UCSD-AML1 (cell line): Measurements from ENCODE around the gene DOLPP1.

Source experiments
- DNase-seq: peaks from one replicate; lab custom pipeline; 2025; ENCODE audit not compliant: unreplicated experiment; lab: John Stamatoyannopoulos, UW

The DOLPP1 gene

DNA sequence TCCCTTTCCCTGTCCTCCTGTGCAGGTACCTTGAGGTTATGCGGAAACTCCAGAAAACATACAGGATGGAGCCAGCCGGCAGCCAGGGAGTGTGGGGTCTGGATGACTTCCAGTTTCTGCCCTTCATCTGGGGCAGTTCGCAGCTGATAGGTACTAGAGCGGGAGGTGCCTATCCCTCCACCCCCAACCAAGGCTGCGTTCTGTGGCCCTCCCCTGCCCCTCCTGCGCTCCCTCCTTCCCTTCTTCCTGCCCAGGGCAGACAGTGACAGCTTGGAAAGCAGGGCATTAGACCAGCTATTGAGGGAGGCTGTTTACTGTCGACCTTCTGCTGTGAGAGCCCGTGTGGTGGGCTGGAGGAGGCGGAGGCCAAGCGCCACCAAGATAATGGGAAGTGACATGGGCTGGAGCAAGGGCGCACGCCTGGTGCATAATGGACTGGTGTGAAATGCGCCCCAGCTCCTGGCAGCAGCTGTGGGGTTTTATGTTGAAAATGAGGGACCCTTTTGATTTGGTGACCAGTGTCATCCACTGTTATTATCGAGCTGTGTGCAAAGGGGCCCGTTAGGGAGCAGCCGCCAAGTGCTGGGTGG is 55.6 kb downstream of the DOLPP1 start:
- no peak for DNase-seq

DNA sequence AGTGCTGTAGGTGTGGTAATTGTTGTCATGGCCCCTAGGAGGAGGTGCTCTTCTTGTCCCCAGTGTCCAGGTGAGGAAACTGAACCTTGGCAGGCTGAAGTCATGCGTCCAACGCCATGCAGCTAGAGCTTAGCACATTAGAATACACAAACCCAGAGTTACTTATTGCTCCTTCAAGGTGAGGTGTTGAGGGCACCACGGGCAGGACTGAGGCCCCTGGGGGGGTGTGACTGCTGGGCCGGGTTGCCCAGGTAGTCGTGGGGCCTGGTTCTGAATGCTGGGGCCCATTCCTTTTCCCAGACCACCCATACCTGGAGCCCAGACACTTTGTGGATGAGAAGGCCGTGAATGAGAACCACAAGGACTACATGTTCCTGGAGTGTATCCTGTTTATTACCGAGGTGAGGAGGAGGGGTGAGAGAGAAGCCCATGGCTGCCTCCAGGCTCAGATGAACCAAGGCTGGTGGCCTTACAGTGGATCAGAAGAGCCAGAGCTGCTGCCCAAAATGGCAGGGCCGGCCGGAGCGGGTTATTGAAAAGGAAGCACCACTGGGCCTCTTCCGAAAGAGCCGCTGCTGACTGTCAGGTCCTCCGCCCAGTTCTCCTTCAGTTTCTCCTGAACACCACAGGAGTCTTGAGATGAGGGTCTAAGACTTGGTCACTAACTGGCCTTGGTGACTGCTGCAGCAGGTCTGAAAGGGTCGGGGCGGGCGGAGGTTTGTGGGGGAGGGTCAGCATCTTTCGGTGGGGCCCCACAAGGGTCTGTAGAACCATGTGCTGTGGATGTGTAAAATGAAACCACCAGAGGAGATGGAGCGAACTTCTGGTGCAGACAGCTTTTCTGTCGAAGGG is 56.6 kb downstream of the DOLPP1 start:
- no peak for DNase-seq

DNA sequence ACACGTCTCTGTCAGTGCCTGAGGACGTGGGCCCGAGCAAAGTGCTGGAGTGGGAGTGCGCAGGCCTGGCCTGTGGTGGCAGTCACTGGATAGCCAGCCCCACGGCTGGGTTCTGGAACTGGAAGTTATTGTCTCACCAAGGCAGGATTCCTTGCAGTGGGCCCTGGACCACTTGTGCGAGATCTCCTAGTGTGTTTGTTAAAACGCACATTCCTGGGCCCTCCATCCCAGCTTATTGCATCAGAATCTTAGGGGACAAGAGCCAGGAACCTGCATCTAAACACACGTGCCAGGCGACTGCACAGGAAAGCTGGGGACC is 57.2 kb downstream of the DOLPP1 start:
- no peak for DNase-seq

DNA sequence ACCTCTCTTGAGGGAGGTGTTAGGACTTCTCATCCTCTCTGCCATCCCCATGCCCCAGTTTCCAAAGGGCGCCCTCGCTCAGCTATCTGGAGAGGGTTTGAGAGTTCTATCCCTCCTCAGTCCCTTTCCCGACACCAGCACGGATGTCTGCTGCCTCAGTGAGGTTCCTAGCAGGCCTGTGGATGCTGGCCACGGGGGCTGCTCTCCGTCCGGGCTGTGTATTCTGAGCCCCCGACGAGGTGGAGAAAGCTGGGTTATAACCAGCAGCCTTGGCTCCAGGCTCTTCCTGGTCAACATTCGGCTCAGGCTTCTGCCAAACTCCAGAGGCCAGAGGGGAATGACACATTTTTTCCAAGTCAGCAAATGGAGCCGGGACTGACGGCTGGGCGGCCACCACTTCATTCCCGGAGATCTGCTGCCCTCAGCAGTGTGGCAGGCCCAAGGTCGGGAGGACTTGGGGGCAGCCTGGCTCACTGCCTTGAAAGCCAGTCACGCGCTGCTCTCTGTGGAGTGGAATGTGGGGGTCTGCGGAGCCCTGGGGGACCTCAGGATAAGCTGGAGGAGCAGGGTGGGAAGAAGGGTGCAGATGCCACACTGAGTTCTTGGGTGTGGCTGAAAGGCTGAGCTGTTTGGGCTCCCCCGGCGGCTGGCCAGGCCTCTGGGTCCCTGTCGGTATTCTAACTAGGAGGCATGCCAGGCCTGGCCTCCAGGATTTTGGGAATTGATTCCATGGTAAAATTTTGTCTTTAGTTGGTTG is 57.7 kb downstream of the DOLPP1 start:
- DNase-seq, result no peak

DNA sequence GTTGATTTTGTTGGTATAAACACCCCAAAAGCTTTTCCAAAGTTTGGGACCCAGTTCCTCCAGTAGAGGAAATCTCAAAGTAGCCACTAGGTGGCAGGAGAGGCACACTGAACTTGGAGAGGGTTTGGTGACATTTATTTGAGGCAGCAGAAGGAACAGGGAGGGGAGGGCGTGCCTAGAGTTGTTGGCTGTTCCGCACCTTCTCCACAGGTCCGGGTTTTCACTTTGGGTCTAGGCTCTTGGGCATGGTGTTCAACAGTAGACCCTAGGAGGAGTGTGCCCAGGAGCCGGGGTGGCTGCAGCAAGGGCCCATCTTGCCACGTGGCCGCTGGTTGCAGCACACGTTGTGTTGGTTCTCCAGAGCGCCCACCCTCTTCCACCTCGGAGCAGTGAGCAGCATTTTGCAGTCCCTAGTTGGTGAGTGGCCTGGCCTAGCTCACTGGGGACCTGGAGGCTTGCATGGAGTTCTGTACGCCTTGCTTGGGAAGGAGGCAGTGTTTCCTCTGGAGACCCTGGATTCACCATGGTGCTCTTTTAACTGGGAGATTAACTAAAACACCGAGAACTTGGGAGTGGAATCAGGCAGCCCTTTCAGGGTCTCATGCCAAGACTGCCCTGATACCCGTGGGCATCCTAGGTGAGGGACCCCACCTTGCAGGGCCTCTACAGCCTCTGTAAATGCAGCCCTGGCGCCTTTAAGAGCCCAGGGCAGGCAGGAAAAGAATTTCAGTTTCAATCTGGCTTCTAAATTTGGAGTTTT is 58.5 kb downstream of the DOLPP1 start:
- peak; percentile 70 for DNase-seq

DNA sequence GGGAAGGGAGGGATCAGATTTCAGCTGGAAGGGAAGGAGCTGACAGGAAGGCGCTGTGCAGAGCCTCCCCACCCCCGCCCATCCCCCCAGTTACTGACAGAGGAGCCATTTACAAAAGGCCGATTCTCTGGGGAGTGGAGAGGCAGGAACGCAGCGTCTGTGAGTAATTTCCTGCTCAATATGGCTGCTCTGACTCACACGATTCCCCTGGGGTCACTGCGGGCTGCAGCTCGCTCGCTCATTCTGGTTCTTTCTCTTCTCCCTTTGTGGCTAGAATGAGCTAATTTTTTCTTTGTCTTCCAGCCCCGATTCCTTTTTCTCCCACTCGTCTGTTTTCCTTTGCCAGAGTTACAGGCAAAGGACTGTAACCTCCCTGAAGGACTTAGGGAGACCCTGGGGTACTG is 59.1 kb downstream of the DOLPP1 start:
- DNase-seq, result peak; percentile 90
